ENCODE data around the gene HNRNPA3.
"Not testable (repeated sequence)": the region's sequence is repeated elsewhere in the genome, so short reads cannot be mapped to it uniquely, and the experiment has no call there.

HNRNPA3 gene

DNA sequence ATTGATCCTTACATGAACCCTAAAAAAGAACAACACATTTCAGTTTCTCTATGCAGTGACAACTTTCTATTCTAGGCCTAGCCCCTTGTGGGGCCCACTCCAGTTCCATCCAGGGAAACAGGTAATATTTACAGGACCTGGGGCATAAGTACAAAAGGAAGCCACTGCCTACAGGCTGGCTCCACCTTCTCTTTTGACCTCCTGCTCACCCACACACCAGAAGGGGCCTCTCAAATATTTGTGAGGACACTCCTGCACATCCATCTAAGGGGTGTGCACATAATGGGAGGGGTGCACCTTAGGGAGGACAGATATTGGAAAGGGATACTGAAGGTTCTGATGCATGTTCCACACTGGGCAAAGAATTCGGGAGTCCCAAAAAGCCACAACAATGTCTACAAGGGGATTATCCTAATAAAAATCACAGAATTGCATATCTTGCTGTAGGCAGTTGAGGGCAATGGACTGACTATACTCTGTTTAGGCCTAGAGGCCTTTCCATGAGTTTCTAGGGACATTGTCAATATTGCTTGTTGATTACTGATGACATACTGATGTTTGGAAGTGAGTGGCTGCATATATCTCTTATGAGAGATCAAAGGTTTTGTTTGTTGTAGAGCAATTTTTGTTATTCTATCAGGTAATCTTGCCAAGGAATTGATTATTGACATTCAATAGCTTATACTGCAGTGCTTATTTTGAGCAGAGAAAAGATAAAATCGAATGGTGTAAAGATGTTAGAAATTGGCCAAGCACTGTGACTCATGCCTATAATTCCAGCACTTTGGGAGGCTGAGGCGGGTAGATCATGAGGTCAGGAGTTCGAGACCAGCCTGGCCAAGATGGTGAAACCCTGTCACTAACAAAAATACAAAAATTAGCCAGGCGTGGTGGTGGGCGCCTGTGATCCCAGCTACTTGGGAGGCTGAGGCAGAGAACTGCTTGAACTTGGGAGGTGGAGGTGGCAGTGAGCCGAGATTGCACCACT, 23.8 kb upstream of the HNRNPA3 start:
- DNase-seq (ENCODE audit: low read depth in 2 of 3, low spot score in 2 of 3), result no peak

DNA sequence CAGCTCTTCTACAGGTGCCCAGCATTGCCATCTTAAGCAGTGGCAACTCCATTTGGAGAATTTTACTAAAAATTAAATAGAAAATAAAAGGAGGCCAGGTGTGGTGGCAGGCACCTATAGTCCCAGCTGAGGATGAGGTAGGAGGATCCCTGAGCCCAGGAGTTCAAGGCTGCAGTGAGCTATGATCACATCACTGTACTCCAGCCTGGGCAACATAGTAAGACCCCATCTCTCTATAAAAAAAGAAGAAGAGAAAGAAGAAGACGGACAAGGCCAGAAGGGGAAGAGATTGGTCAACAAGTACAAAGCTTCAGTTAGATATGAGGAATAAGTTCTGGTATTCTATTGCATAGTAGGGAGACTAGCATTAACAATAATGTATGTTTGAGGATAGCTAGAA, 21.7 kb upstream of the HNRNPA3 start:
- DNase-seq (ENCODE audit: low read depth in 2 of 3, low spot score in 2 of 3), result no peak

DNA sequence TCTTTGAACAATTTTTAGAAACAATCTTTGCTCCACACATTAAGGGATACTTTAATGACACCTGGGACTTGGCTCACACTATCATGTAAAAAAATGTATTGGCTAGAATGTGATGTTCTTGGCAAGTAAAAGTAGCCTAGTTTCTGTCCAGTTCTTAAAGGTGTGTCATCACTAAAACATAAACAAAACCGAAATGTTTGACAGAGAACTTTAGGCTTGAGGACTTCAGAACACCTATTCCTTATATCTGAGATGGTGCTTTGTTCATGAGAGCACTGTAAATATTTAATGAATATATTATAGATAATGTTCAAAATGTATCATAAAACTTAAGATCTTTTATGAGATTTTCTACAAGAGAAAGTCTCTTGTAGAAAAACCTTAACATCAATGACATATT, 19.8 kb upstream of the HNRNPA3 start:
- no peak for DNase-seq (ENCODE audit: low read depth in 2 of 3, low spot score in 2 of 3)

DNA sequence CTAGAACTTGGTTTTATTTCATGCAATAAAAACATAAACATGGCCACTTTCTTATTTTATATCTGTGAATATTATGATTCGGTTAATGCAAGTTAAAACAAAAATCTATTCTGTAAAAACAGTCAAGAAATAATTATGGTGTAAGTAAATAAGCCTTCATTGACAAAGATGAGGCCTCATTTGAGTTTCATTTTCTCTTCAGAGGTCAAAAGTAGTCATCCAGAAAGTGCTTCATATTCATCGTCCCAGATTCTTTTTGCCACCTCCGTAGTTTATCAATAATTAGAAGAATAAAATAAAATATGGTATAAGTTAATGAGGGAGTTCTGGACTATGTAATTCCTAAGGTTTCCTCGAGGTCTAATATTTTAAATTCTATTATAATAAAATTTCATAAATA, 19.4 kb upstream of the HNRNPA3 start:
- no peak for DNase-seq (ENCODE audit: low read depth in 2 of 3, low spot score in 2 of 3)

DNA sequence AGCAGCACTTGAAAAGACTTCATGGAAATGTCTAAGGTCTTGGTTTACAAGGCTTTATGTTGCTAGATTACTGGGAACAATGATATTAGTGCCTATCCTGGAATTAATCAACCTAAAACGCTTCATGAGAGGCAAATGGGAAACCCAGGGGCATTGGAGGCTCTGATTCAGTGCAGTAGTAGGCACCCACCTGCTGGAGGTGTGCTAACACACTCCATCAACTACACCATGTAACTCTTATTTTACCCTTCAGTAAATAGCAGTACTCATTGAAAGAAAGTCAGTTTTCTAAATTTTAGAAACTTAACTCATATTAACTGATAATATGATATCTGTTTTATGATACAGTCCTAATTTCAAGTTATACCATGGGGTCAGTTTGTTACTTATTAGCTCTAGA, 17.4 kb upstream of the HNRNPA3 start:
- DNase-seq (ENCODE audit: low read depth in 2 of 3, low spot score in 2 of 3), result no peak

DNA sequence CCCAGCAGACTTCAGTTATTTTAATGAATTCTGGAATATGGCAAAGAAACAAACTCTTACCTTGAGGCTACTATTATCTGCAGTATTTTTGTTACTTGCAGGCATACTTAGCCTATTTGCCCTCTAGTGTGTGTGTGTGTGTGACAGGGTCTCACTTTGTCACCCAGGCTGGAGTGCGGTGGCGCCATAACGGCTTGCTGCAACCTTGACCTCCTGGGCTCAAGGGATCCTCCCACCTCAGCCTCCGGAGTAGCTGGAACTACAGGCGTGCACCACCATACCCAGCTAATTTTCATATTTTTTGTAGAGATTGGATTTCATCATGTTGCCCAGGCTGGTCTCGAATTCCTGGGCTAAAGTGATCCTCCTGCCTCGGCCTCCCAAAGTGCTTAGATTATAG, 12.2 kb upstream of the HNRNPA3 start:
- not testable (repeated sequence) for DNase-seq (ENCODE audit: low read depth in 2 of 3, low spot score in 2 of 3)

DNA sequence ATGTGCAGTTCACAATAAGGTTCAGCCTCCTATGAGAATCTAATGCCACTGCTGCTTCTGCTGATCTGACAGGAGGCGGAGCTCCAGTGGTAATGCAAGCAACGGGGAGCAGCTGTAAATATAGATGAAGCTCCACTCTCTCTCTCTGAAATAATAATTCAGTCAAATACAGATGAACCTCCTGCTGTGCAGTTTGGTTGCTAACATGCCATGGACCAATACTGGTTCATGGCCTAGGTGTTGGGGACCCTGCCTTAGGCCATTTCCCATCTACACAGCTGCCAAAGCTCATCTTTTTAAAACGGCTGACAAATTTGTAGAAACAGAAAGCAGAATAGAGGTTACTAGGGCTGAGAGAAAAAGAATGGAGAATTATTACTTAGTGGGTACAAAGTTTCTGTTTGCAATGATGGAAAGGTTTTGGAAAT, 10.7 kb upstream of the HNRNPA3 start:
- DNase-seq (ENCODE audit: low read depth in 2 of 3, low spot score in 2 of 3), result no peak

DNA sequence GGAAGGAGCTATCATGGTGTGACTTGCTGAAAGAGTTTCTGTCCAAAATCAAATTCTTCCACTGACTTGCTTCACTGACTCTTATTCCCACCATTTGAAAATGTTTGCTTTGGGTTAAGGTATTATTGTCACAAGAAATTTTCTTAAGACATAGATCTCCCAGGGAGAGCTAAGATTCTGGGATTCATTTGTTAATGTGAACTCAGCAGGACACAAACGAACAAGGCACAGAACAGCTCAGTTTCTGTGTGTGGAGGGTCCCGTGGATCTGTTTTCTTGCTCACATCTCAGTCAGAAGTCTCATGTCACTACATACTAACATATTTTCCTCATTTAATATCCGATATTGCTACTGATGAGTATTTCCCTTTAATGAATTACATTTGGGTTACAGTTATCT, 8.2 kb upstream of the HNRNPA3 start:
- no peak for DNase-seq (ENCODE audit: low read depth in 2 of 3, low spot score in 2 of 3)

DNA sequence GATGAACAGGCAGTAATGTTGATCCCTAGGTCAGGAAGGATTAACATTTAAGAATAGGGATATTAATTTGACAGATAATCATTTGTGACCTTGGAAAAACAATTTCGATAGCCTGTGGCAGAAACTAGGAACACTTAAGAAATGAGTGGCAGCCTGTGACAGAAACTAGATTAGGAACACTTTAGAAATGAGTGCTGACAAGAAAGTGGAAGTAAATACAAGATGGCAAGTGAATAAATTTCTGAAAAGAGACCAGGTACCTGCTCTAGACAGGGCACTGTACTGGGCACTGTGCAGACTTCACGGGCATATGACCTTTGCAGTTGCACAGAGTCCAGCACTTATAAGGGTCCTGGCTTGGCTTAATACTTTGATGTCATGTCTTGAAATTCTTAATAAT, 5.5 kb upstream of the HNRNPA3 start:
- DNase-seq (ENCODE audit: low read depth in 2 of 3, low spot score in 2 of 3), result no peak

DNA sequence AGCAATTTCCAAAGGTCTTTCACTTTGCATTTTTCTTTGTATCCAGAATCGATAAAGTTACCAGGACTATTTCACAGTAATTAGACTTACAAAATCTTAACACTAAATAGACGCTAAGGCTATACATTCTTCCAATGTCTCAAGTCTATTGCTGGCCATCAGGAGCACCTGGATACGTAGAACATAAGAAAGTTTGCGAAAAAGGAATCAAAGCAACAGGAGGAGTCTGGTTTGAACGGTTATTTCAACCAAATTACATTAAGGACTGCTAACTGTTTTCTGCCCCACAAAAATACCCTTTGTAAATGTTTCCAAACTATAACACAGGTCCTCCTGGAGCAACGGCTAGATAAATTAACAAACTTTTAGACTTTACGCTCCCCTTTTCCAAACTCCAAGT, 1.4 kb upstream of the HNRNPA3 start:
- no peak for DNase-seq (ENCODE audit: low read depth in 2 of 3, low spot score in 2 of 3)

DNA sequence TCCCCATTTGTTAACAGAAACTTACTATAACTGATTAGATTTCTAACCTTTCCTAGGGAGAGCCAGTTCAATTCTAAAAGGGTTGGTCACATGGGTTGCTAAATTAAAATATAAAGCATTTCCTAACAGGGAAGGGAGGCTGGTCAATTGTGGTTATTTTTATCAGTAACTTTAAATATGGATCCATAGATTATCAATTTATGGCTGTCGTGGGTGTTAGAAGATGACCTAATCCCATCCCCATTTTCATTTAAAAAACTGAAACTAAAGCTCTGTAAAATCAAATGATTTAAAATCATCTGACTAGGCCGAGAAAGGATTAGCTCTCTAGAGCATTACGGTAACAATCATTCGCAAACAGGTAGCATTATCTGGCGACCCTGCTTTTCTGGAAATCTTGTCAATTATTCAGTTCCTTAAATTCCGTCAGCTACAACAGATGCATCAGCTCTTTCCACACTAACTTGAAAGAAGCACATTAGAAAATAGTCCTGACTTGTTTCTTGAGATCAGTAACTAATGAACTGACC, 953 bp upstream of the HNRNPA3 start:
- no peak for DNase-seq (ENCODE audit: low read depth in 2 of 3, low spot score in 2 of 3)

DNA sequence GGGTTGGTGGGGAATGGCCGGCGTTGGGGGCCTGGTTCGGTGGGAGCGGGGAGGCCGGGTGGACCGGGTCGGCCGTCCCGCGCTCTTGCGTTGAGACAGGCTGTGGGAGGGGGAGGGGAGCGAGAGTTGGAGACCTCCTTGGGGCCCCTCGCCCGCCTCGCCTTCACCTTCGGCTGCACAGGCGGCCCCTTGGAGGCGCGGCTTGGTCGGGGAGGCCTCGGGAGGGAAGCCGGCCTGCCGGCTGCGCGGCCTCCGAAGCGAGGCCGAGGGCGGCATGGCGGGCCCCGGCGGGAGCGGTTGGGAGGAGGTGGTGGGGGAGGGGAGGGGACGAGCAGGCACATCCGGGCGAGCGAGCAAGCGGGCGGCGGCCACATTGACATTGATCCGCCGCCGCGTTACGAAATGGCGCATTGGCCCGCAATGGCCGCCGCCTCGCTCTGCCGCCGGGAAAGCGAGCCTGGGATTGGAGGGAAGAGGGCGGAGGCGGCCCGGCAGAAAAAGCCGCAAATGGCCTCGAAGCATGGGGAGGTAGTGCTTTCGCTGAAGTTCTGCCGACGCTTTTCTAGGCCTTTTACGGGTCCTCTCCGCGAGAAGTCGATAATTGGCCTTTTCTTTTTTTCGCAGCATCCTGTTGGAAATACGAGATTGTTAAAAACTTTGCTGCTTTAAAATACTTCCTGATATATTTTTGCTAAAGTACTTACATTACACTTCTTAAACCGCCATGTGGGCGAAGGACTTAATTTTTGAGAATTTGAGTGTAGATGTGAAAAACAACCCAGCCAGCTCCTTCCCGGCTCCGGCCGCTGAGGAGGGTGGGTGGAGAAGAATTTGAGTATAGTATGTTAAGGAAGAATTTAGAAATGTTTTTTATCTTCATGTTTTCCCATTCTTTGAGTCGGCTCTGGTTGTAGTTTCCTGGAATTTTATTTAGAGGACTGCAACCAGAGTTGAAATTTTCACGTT, 580 bp downstream of the HNRNPA3 start:
- peak; percentile 83 to 86 (median 84) for DNase-seq (ENCODE audit: low read depth in 2 of 3, low spot score in 2 of 3)

DNA sequence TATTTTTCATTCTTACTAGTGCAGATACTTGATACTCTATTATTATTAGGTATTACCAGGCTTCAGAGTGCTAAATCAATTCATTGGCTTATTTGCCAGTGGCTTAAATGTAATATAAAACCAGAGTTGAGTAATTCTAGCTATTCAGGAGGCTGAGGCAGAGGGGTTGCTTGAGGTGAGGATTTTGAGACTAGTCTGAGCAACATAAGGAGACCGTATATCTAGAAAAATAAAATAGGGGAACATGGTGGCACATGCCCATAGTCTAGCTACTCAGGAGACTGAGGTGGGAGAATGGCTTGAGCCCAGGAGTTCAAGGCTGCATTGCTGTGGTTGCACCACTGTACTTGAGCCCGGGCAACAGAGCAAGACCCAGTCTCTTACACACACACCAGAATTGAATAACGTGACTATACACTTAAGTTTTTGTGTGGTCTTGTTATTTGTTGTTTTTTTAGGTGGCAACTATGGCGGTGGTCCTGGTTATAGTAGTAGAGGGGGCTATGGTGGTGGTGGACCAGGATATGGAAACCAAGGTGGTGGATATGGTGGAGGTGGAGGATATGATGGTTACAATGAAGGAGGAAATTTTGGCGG, 4.8 kb downstream of the HNRNPA3 start:
- DNase-seq (ENCODE audit: low read depth in 2 of 3, low spot score in 2 of 3), result no peak

DNA sequence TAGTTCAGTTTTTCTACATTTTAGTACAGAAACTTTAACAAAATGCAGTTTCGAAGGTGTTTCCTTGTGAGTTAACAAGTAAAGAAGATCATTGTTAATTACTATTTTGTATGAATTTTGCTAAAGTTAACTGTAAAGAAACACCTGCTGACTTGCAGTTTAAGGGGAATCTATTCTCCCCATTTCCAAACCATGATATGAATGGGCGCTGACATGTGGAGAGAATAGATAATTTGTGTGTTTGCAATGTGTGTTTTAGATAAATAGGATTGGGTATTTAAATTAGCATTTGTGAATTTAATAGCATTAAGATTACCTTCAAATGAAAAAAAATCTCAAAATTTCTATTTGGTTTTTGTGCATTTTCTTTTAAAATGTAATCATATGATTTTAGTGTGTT, 7.2 kb downstream of the HNRNPA3 start:
- not testable (repeated sequence) for DNase-seq (ENCODE audit: low read depth in 2 of 3, low spot score in 2 of 3)

DNA sequence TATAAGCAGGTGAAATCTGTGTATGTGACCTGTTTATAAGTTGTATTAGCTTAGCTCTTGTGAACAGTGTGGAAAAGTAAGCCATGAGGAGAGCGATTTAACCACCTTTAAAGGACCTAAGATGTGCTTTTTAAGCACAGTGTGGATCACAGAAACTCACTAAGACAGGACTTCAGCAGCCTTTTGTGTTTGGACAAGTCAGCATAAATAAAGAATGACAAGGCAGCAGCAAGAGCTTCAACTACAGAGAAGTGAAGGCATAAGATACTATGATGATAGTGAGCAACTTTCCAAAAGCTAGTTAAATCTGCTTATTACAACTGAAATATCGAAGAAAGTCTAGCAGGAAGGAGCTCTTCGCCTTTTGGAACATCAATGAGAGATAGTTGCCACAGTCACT, 8.9 kb downstream of the HNRNPA3 start:
- no peak for DNase-seq (ENCODE audit: low read depth in 2 of 3, low spot score in 2 of 3)

DNA sequence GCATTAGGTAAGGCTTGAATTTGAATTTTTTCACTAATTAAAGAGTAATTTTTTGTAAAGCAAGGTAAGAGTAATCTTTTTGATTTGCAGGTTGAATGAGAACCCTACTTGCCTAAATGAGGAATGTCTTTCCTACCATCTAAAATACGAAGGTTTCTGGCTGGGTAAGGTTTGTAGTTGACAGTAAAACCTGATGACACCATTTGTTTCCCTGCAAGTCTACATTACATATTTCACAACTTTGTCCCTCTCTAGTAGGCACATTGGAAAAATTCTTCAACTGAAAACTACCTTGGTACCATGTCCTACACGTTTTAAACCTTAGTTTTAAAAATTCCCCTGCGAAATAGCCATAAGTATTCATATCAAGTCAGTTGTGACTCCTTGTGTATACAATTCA, 9.4 kb downstream of the HNRNPA3 start:
- DNase-seq (ENCODE audit: low read depth in 2 of 3, low spot score in 2 of 3), result no peak

DNA sequence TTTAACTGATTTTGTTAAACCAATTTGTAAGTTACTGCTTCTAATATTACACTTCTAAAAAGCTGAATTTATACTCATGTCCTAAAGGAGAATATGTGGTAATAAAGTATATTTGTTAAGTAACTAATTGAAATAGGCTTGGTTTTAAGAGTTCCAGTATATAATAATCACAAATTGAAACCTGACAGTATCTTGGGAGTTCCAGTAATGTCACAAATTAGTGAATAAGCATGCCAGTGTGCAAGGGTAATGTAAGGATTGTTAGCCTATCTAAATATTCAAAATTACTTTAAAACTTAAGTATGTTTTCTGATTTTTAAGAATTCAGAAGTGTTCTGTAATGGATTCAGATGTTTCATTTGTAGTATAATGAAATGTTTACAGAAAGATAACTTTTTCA, 10.8 kb downstream of the HNRNPA3 start:
- not testable (repeated sequence) for DNase-seq (ENCODE audit: low read depth in 2 of 3, low spot score in 2 of 3)

DNA sequence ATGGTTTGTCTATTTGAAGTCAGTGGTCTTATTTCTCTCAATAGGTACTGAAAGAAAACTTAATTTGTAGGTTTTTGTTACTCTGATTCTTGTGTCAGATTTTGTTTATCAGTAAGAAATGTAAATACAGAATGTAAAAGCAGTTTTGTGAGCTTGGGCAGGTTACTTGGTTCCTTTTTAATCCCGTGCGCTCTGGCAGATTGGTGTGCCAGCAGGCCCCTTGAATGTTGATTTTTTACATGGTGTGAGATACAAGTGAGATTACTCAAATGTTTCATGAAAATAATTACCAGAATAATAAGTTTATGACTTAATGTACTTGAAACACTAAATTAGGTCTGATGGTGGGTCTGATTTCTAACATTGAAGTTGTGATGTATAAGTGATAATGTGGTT, 13.4 kb downstream of the HNRNPA3 start:
- no peak for DNase-seq (ENCODE audit: low read depth in 2 of 3, low spot score in 2 of 3)

DNA sequence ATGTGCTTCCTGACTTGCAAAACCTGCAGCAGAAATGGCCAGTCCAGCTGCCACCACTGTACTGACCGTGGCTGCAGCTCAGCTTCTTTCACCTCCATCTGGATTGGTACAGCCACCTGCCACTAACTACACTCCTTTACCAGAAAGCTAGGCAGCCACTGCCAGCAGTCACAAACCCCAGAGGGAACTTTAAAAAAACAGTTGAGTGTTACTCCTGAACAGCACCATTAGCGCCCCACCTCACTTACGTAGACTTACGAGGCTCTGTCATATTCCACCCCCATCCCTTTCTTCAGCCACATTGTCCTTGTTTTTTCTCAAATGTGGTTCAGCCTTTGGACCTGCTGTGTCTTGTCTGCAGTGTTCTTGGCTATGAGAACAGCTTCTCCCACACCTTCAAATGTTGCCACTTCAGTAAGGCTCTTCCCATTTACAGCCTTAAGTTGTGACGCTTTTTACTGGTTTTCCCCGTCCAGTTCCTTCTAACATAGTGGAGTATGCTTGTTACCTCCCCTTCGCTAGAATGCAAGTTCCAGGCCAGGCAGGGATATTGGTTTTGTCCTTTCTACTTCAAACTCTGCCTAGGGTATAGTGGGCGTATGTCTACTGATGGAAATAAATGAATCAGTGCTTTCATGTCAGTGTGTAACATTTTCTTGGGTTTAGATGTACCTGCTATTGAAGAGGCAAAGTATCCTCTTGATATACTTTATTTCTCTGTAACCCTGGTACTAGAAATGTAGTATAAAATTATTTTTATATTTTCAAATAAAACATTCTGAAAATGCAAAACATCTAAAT, 17.0 kb downstream of the HNRNPA3 start:
- DNase-seq (ENCODE audit: low read depth in 2 of 3, low spot score in 2 of 3), result no peak

DNA sequence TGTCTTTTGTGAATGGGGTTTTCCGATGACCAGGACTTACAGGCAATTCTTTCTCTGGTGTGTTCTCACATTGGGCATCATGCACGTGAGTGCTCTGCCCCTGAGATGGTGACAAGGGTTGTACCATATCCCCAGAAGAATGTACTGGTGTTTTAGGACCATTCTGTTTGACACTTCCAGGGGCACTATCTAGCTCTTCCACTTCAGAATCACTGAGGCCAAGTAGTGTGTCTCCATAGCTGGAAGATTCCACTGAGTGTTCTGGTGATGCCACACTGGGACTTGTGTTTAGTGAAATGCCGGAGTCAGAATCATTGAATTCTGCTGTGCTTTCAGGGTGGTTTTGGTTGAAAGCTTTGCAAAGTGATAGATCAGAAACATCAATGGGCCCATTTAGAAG, 18.7 kb downstream of the HNRNPA3 start:
- DNase-seq (ENCODE audit: low read depth in 2 of 3, low spot score in 2 of 3), result no peak
